Neural crest cell (in vitro differentiated cells): Measurements from ENCODE around the gene FGF11. TPM values are rescaled to one million over a fixed set of nuclear protein-coding genes. Genes with fewer than 3 reads are reported as not detected.
A peak's percentile ranks its signal among the peaks of the same experiment; 100 is the strongest.

Source experiments
- DNase-seq: peaks from one replicate; pipeline ENCODE4 v3.0.0; 2021; ENCODE audit warnings: low read depth, mixed read lengths, low spot score
- H3K27ac Mint-ChIP-seq: one replicate; pipeline ENCODE4 v1.8.0; 2021; ENCODE audit warnings: mild to moderate bottlenecking, mixed read lengths; ENCODE audit not compliant: unreplicated experiment
- H3K27me3 Mint-ChIP-seq: 2 replicates; pipeline ENCODE4 v1.8.0; 2021; ENCODE audit warnings: low read depth, mild to moderate bottlenecking, mixed read lengths
- H3K36me3 Mint-ChIP-seq: 2 replicates; pipeline ENCODE4 v1.8.0; 2021; ENCODE audit warnings: low read depth, mild to moderate bottlenecking, mixed read lengths
- H3K4me1 Mint-ChIP-seq: 2 replicates; pipeline ENCODE4 v1.8.0; 2021; ENCODE audit warnings: mixed read lengths
- H3K4me3 Mint-ChIP-seq: one replicate; pipeline ENCODE4 v1.8.0; 2021; ENCODE audit warnings: mild to moderate bottlenecking, mixed read lengths
- H3K9me3 Mint-ChIP-seq: 2 replicates; pipeline ENCODE4 v1.8.0; 2021; ENCODE audit warnings: mixed read lengths
- CTCF ChIP-seq: fragments of 200-600 bp; sonication (generic); conservative IDR thresholded peaks from 2 replicates; pipeline ENCODE4 v1.5.0; 2021; ENCODE audit warnings: antibody characterized with exemption, mild to moderate bottlenecking
- total RNA-seq: library from RNA; stranded (reverse); gene quantifications from 2 replicates; pipeline ENCODE4 v1.2.1, GENCODE V29; 2021

The FGF11 gene
- total RNA-seq, 1 donor from 2014 or later, result 6.0 TPM

DNA sequence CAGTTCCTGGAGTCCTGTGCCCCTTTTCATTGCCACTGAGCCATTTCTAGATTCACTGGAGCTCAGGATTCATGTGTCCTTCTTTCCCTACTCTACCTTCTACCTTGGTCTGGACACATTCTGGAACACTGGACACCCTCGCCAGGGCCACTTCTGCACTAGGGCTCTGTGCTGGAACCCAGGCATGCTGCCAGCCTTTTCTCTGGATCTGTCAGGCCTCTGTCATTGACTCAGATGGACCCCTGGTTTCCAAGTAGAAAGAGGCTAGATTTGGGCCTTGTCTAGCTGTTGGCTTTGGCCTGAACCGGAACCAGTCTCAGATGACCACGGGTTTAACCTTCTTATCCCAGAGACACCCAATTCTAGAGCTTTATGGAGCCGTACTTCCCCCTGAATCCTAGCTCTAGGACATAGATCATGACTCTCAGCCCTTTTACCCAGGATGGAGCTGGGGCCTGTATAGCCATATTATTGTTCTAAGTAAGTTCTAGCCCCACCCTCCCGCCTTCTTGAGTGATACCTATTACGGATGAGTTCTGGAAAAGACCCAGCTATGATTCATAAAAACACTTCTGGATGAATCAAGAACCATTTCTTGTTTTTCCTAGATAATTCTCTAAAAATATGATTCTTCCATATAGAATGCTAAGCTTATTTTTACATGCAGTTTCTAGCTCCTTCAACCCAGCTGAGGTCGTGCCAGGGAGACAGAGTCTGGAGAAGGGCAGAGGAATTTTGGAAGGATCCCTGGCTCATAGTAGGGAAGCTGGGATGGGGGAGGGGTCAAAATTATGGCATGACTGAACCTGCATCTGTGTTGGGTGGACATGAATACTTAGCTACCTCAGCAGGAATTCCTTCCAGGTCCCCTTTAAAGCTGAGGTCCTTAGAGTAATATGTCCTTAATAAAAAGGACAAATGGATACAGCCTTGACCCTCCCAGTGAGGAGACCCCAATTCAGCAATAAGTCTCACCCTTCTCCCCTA, 4.5 kb downstream of the FGF11 start:
- Mint-ChIP-seq H3K36me3 (peaks cover 3% of the 10 kb centered on the region), H3K27ac (no peak overlapping the region), H3K4me1 (peaks cover 44% of the 10 kb centered on the region), H3K9me3 (no peaks in the 10 kb centered on the region), H3K4me3 (peak overlapping the region; percentile 72), H3K27me3 (peaks cover 62% of the 10 kb centered on the region)
- TF ChIP-seq CTCF, result no peak
- no peak for DNase-seq

DNA sequence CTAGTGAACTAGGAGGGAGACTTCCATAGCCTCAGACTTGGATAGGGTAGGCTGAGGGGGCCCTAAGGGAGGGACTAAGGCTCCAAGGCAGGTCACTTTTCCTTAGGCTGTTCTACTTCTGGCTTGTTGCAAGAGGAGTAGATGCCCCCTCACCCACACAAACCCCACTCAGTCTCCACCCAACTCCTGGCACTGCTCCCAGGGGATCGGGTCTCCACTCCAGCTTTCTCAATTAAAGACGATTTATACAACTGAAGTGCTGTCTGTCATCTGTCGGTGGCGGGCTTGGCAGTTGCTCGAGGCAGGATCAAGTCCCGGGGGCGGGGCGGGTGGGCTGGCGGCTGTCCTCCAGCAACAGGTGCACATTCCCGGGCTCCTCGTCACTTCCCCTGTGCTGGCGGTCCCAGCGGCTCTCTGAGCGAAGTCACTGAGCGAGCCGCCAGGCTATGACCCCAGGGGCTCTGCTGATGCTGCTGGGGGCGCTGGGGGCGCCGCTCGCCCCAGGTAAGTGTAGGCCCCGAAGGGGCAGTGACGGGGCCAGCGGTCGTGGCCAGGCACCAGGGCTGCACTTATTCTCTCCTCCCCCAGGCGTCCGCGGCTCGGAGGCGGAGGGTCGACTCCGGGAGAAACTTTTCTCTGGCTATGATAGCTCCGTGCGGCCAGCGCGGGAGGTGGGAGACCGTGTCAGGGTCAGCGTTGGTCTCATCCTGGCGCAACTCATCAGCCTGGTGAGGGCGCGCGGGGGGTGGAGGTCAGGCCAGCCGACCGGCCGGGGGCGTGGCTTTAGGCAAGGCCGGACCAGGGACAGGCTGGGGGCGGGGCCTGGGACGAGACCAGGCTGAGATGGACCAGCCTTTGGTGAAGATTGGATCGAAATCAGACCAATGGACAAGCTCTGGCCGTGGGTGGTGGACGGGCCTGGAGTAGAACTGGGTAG, 5.6 kb downstream of the FGF11 start, which contains the start of gene CHRNB1:
Gene CHRNB1, plus strand, starts transcription at position 380 of the 937 bp plus-strand sequence. Its CDS starts 67 bp downstream, at position 447.
- H3K4me1 Mint-ChIP-seq, result peaks cover 39% of the 10 kb centered on the region
- peak; percentile 73 for DNase-seq
- peak within 1 kb of the TSS; percentile 85 for H3K4me3 Mint-ChIP-seq
- H3K27me3 Mint-ChIP-seq, result peaks cover 54% of the 10 kb centered on the region
- no peaks in the 10 kb centered on the region for H3K9me3 Mint-ChIP-seq
- H3K36me3 Mint-ChIP-seq, result no peaks in the 10 kb centered on the region
- peak; percentile 37 for TF ChIP-seq CTCF
- H3K27ac Mint-ChIP-seq, result peak within 1 kb of the TSS; percentile 87

GRCh38 chr17:7445619-7445968, 6.3 kb downstream of the FGF11 start:
- peaks cover 48% of the 10 kb centered on the region for H3K27me3 Mint-ChIP-seq
- no peaks in the 10 kb centered on the region for H3K9me3 Mint-ChIP-seq
- no peaks in the 10 kb centered on the region for H3K36me3 Mint-ChIP-seq
- peak overlapping the region; percentile 87 for H3K27ac Mint-ChIP-seq
- no peak for DNase-seq
- peak overlapping the region; percentile 85 for H3K4me3 Mint-ChIP-seq
- peaks cover 34% of the 10 kb centered on the region for H3K4me1 Mint-ChIP-seq
- no peak for TF ChIP-seq CTCF

GRCh38 chr17:7448461-7448860, 9.1 kb downstream of the FGF11 start:
- H3K4me3 Mint-ChIP-seq, result no peak overlapping the region
- H3K27me3 Mint-ChIP-seq, result peaks cover 26% of the 10 kb centered on the region
- H3K9me3 Mint-ChIP-seq, result no peaks in the 10 kb centered on the region

More at GRCh38 chr17:7448461-7448860, 9.1 kb downstream of the FGF11 start:
- no peak for TF ChIP-seq CTCF
- H3K36me3 Mint-ChIP-seq, result no peaks in the 10 kb centered on the region
- H3K4me1 Mint-ChIP-seq, result peaks cover 16% of the 10 kb centered on the region
- no peak for DNase-seq
- no peak overlapping the region for H3K27ac Mint-ChIP-seq
